CD14-positive monocyte (primary cell): ENCODE data around the gene STMP1. TPM values are rescaled to one million over a fixed set of nuclear protein-coding genes. Genes with fewer than 3 reads are reported as not detected.

Experiments
- DNase-seq, 3 donors: peaks; one replicate each; pipeline ENCODE4 v3.0.0-alpha.2; 2011 to 2022
- H2AFZ ChIP-seq: 2 replicates; pipeline ENCODE4 v1.6.0; 2012; ENCODE audit warnings: mild to moderate bottlenecking, low read depth, low read length, inconsistent platforms; ENCODE audit not compliant: insufficient read depth, poor library complexity, severe bottlenecking
- H3K27ac ChIP-seq, 2 donors: 1 replicate in 1 of 2; 2 replicates in 1 of 2; pipeline ENCODE4 v1.5.1; 2012 to 2013; ENCODE audit warnings: low read length in 2 of 2, control low read depth in 1 of 2, inconsistent platforms in 1 of 2, low read depth in 1 of 2, mild to moderate bottlenecking in 1 of 2
- H3K27me3 ChIP-seq, 2 donors: one replicate each; pipeline versions ENCODE4 v1.6.0 to v1.6.1; 2011 to 2013; ENCODE audit warnings: low read length in 2 of 2; ENCODE audit not compliant: control insufficient read depth in 2 of 2, insufficient read depth in 2 of 2
- H3K36me3 ChIP-seq, 2 donors: replicated peaks in 1 of 2; 1 replicate in 1 of 2; 2 replicates in 1 of 2; pipeline versions ENCODE4 v1.5.1 to v1.6.1; 2012 to 2013; ENCODE audit warnings: low read length in 2 of 2, control low read depth in 1 of 2, inconsistent platforms in 1 of 2, mild to moderate bottlenecking in 1 of 2; ENCODE audit not compliant: insufficient read depth in 2 of 2, control insufficient read depth in 1 of 2
- H3K4me1 ChIP-seq, 2 donors: 1 replicate in 1 of 2; 2 replicates in 1 of 2; pipeline versions ENCODE4 v1.5.1 to v1.6.1; 2012 to 2013; ENCODE audit warnings: low read length in 2 of 2, control low read depth in 1 of 2, inconsistent platforms in 1 of 2, mild to moderate bottlenecking in 1 of 2, moderate library complexity in 1 of 2; ENCODE audit not compliant: insufficient read depth in 2 of 2, control insufficient read depth in 1 of 2
- H3K4me2 ChIP-seq: replicated peaks from 2 replicates; pipeline ENCODE3; 2012; ENCODE audit warnings: low read length, moderate library complexity, mild to moderate bottlenecking; ENCODE audit not compliant: poor library complexity, severe bottlenecking; ENCODE audit errors: extremely low read depth
- H3K4me3 ChIP-seq, 3 experiments: fragments of 200-600 bp in 1 of 3; sonication (generic) in 1 of 3; replicated peaks in 1 of 3; 1 replicate in 2 of 3; 2 replicates in 1 of 3; pipeline ENCODE4 v1.5.1; 2011 to 2013; ENCODE audit warnings: low read length in 3 of 3, mild to moderate bottlenecking in 3 of 3, control low read depth in 2 of 3, low read depth in 2 of 3, inconsistent platforms in 1 of 3, moderate library complexity in 1 of 3
- H3K79me2 ChIP-seq: 2 replicates; pipeline ENCODE4 v1.6.0; 2012; ENCODE audit warnings: mild to moderate bottlenecking, control low read depth, inconsistent platforms, low read length, moderate library complexity; ENCODE audit not compliant: insufficient read depth
- H3K9ac ChIP-seq: 2 replicates; pipeline ENCODE4 v1.6.0; 2017; ENCODE audit warnings: low read length, mild to moderate bottlenecking; ENCODE audit not compliant: insufficient read depth, poor library complexity, severe bottlenecking
- H3K9me3 ChIP-seq, 2 donors: replicated peaks in 1 of 2; 1 replicate in 1 of 2; 2 replicates in 1 of 2; pipeline versions ENCODE4 v1.5.1 to v1.6.1; 2012 to 2013; ENCODE audit warnings: low read length in 2 of 2, control low read depth in 1 of 2; ENCODE audit not compliant: control insufficient read depth in 1 of 2, insufficient read depth in 1 of 2
- H4K20me1 ChIP-seq: 2 replicates; pipeline ENCODE4 v1.6.0; 2012; ENCODE audit warnings: mild to moderate bottlenecking, low read length, control low read depth, moderate library complexity; ENCODE audit not compliant: insufficient read depth
- H3K27ac Mint-ChIP-seq, 7 donors: one replicate each; pipeline ENCODE4 v1.8.0; 2020; ENCODE audit warnings: mild to moderate bottlenecking in 7 of 7, mixed read lengths in 7 of 7, moderate library complexity in 6 of 7, inconsistent platforms in 2 of 7
- H3K27me3 Mint-ChIP-seq, 3 donors: one replicate each; pipeline ENCODE4 v1.8.0; 2021 to 2022; ENCODE audit warnings: low read depth in 3 of 3, mild to moderate bottlenecking in 3 of 3, mixed read lengths in 3 of 3, moderate library complexity in 3 of 3, inconsistent platforms in 1 of 3
- H3K36me3 Mint-ChIP-seq, 2 donors: one replicate each; pipeline ENCODE4 v1.8.0; 2020; ENCODE audit warnings: mixed read lengths in 2 of 2, inconsistent platforms in 1 of 2, mild to moderate bottlenecking in 1 of 2
- H3K4me1 Mint-ChIP-seq: one replicate; pipeline ENCODE4 v1.8.0; 2020; ENCODE audit warnings: mild to moderate bottlenecking, mixed read lengths
- H3K4me3 Mint-ChIP-seq, 2 donors: one replicate each; pipeline ENCODE4 v1.8.0; 2020; ENCODE audit warnings: mild to moderate bottlenecking in 2 of 2, mixed read lengths in 2 of 2, moderate library complexity in 1 of 2
- H3K9me3 Mint-ChIP-seq, 7 donors: one replicate each; pipeline ENCODE4 v1.8.0; 2020 to 2022; ENCODE audit warnings: mixed read lengths in 7 of 7, mild to moderate bottlenecking in 6 of 7, moderate library complexity in 6 of 7, inconsistent platforms in 2 of 7
- CTCF ChIP-seq: fragments of 200-600 bp; IDR thresholded peaks from one replicate; pipeline ENCODE4 v1.8.0; 2022; ENCODE audit warnings: antibody characterized with exemption, mild to moderate bottlenecking
- WGBS: methylation state at CpG from one replicate; pipeline ENCODE4 v1.1.5; 2013; ENCODE audit warnings: missing lambda C conversion rate; ENCODE audit not compliant: insufficient coverage; 5-methylcytosine and 5-hydroxymethylcytosine counted together
- intact Hi-C, 2 donors: fragments of 100-400 bp; cut with micrococcal nuclease; formaldehyde crosslinking; loops; one replicate each; pipeline versions ENCODE4 v1.15.0 to v1.15.1; 2023
- polyA plus RNA-seq, 3 donors: library from polyadenylated mRNA; depleted of rRNA in 1 of 3; unstranded in 2 of 3; stranded (reverse) in 1 of 3; fragments of 300-500 nt in 2 of 3; fragments of >200 nt in 1 of 3; fragmentation: Illumina TruSeq in 2 of 3; gene quantifications; 1 replicate in 2 of 3; 2 replicates in 1 of 3; pipeline ENCODE4 v1.2.3, GENCODE V29; 2012 to 2021

Gene STMP1
- polyA plus RNA-seq, 3 donors: 20.4 to 108 (median 88.8) TPM

- H3K9me3 Mint-ChIP-seq: peaks cover 0 to 3% (median 0%) of the 10 kb centered on the region in 7 donors
- Histone ChIP-seq H4K20me1 (no peaks in the 10 kb centered on the region), H3K4me1 (no peaks in the 10 kb centered on the region), H3K27me3 (no peaks in the 10 kb centered on the region), H3K9ac (no peak overlapping the region), H2AFZ (no peak overlapping the region), H3K36me3 (peaks cover 2 to 24% of the 10 kb centered on the region in 2 donors), H3K4me3 (no peak overlapping the region), H3K27ac (no peak overlapping the region), H3K79me2 (no peaks in the 10 kb centered on the region), H3K9me3 (no peaks in the 10 kb centered on the region), H3K4me2 (no peak overlapping the region)
- TF ChIP-seq CTCF: no peak
- H3K36me3 Mint-ChIP-seq: peaks cover 16 to 26% of the 10 kb centered on the region in 2 donors
- H3K27ac Mint-ChIP-seq: peak overlapping the region in 2 of 7 donors; percentile 33 to 43
- no peaks in the 10 kb centered on the region for H3K27me3 Mint-ChIP-seq
- no peak overlapping the region for H3K4me3 Mint-ChIP-seq
- H3K4me1 Mint-ChIP-seq: no peaks in the 10 kb centered on the region
- no peak for DNase-seq
- intact Hi-C loops: no loop called here
- WGBS: 88% methylated on average over 2 of the region's 3 CpGs
Measured at GRCh38 chr7:135684136-135684535, 21.8 kb downstream of the STMP1 start.

- H3K27ac ChIP-seq: no peak overlapping the region
- H3K27me3 Mint-ChIP-seq: no peaks in the 10 kb centered on the region
- H3K9me3 ChIP-seq: no peaks in the 10 kb centered on the region
- no peak overlapping the region for H3K4me3 ChIP-seq
- TF ChIP-seq CTCF: no peak
- no peaks in the 10 kb centered on the region for H3K4me1 Mint-ChIP-seq
- H2AFZ ChIP-seq: no peak overlapping the region
- peaks cover 2 to 19% of the 10 kb centered on the region in 2 donors for H3K36me3 ChIP-seq
- WGBS: 92% methylated on average over 2 of the region's 5 CpGs
- H3K79me2 ChIP-seq: no peaks in the 10 kb centered on the region
- H4K20me1 ChIP-seq: no peaks in the 10 kb centered on the region
- no peak overlapping the region for H3K4me2 ChIP-seq
- H3K4me1 ChIP-seq: no peaks in the 10 kb centered on the region
- peaks cover 0 to 3% (median 0%) of the 10 kb centered on the region in 7 donors for H3K9me3 Mint-ChIP-seq
- no peak overlapping the region for H3K4me3 Mint-ChIP-seq
- intact Hi-C loops: no loop called here
- no peak overlapping the region for H3K9ac ChIP-seq
- DNase-seq: no peak
- no peak overlapping the region for H3K27ac Mint-ChIP-seq
- no peaks in the 10 kb centered on the region for H3K27me3 ChIP-seq
- H3K36me3 Mint-ChIP-seq: peaks cover 16 to 28% of the 10 kb centered on the region in 2 donors
Measured at GRCh38 chr7:135684699-135685098, 22.4 kb downstream of the STMP1 start.
